Activated CD4-positive, CD25-positive, alpha-beta regulatory T cell treated with anti-CD3 and anti-CD28 coated beads, Interleukin-2, amount 50 U/mL, for 16 hours (primary cell): ENCODE results near the gene REEP5.
"Not testable (repeated sequence)": the region's sequence is repeated elsewhere in the genome, so short reads cannot be mapped to it uniquely, and the experiment has no call there.

Source experiments
- DNase-seq: peaks from one replicate; pipeline ENCODE4 v3.0.0-alpha.2; 2020; ENCODE audit warnings: low read depth, low spot score

Gene REEP5

DNA sequence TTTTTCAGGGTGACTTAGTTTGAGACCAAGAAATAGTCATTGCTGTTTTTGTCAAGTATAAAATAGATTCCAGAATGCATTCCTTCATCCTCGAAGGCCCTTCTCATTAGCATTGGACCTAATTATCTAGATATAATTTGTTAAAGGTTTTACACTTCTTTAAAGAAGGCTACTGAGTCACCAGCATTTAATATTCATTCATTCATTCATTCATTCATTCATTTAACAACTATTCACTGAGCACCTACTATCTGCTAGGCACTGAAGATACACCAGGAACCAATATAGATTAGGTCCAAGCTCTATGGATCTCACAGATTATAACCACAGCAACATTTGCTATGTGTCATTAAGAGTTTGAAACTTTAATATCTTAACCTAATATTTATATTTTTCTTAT, 11.1 kb upstream of the REEP5 start:
- DNase-seq = no peak

DNA sequence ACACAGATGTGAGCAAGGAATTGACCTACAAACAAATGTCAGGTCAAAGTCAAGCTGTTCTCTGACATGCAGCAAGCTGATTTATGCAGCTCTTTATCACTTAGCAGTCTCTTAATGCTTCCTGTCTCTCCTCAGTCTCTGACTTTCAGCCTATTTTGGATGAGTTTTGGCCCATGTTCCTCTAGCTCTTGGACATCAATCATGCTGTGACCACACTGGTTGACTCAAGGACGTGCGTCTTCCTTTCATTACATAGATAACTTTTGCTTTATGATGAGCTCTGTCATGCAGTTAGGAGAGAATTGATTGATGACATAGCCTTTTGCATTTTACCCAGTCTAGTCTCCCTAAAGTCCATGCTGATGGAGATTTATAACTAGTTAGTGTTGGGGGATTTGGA, 9.4 kb upstream of the REEP5 start:
- no peak for DNase-seq

DNA sequence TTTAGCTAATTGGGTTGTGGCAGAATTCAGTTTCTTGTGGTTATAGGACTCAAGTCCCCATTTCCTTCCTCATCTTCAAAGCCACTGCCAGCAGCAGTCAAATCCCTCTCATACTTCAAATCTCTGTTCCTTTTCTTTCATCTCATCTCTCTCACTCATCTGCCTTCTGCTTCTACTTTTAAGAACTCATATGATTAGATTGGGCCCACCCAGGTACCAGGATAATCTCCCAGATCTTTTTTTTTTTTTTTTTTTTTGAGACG, 8.0 kb upstream of the REEP5 start:
- no peak for DNase-seq

DNA sequence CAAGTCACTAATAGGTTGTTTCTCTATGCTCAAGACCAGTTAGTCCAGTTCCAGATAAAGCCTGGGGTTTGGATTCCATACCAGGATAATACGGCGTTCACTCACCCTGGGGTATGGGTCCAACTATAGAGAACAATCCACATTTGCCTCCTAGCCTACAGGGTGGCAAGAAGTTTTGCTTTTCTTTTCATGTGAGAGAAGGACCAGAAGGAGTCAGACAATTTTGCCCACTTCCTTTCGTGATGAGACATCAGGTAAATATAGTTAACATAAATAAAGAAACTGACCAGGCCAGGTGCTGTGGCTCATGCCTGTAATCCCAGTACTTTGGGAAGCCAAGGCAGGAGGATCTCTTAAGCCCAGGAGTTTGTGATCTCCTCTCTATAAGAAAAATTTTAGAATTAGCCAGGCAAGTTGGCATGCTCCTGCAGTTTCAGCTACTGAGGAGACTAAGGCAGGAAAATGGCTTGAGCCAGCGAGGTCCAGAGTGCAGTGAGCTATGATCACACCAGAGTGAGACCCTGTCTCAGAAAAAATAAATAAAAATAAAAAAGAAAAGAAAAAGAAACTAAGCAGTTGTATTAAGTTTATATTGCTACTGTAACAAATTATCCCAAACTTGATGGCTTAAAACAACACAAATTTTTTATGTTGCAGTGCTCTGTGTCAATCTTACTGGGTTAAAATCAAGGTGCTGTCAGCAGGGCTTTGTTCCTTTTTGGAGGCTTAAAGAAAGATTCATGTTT, 7.5 kb upstream of the REEP5 start:
- no peak for DNase-seq

DNA sequence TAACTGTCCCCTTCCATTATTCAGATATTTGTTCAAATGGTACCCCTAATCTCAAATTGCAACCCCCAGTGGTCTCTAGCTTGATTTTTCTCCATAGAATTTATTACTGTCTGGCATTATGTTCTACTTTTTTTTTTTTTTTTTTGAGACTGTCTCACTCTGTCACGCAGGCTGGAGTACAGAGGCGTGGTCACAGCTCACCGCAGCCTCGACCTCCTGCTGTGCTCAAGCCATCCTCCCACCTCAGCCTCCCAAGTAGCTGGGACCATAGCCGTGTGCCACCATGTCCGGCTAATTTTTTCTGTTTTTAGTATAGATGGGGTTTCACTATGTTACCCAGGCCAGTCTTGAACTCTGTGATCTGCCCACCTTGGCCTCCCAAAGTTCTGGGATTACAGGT, 2.0 kb upstream of the REEP5 start:
- DNase-seq = no peak

DNA sequence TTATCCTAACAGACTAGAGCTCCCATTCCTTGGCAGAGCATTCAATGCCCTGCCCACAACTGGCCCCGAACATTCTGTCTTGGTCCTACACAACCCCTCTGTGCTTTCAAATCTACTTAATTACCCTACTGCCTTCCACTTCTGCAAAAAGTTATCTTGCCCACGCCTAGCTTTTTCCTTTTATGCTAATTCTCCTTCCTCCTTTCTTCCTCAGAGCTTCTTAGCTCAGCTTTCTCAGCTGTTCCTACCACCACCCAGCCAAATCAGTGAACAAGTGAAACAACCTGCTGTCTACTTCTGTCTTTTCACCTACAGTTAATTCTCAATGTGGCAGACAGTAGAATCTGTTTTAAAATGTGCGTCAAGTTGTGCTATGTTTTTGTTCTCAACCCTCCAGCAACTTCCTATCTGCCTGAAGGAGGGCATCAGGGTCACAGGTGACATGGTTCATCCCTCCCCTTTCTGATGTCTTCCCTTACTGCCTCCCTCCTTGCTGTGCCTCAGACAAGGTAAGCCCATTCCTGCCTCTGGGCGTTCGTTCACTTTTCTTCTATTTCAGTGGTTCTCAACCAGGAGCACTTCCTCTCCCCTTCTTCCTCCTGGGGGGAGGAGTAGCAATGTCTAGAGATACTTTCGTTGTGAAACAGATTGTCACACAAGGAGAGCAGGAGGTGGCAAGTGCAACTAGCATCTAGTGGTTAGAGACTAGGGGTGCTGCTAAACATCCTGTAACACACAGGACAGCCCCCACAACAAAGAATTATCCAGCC, 1.3 kb upstream of the REEP5 start:
- DNase-seq = no peak

DNA sequence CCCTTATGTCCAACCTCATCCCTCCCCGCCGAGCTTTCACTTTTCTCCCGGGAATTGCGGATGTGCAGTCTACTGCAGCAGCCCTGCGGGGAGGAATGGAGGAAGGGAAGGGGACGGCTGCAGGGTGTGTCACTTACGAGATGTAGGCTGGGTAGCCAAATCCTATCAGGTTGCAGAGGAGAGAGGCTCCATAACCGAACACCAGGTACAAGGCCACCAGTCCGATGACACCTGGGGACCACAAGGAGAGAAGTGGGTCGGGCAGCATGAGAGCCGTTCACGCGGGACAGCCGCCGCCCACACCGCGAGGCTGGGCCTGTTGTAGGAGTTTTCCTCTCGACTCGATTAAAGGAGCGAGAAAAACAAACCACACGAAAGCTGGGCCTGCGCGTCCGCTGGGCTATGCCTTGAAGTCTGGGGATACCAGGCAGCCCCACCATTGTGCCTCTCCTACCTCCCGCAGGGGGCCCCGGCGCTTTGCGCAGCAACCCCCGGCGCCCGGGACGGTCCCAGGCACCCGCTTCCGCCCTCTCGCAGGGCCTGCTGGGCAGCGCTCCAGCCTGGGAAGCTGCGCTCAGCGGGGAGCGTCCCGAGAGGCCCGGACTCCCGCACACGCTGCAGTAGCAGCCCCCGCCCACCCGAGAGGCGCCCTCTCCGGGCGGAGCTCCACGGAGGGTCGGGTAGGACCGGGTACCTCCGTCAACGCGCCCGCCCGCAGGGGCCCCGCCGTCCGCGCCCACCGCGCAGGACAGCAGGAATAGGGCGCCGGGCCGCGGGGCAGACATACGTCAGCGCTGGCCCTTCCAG, 798 bp downstream of the REEP5 start:
- DNase-seq = no peak

DNA sequence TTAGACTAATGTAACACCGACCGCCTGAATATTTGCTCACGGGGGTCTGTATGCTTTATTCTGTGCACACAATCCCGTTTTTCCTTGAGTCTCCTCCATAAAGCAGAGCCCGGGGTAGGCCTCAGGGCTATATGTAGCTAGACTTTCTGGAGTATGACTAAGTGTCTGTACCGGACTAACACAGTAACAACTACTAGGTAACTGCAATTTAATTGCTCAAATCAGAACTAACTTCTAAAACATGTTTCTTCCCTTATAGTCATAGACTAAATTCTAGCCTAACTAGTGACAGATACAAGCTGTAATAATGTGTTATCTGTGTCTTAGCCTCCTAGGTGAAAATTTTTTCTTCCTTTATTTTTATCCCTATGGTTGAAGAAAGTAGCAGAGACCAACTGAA, 2.1 kb downstream of the REEP5 start:
- no peak for DNase-seq

DNA sequence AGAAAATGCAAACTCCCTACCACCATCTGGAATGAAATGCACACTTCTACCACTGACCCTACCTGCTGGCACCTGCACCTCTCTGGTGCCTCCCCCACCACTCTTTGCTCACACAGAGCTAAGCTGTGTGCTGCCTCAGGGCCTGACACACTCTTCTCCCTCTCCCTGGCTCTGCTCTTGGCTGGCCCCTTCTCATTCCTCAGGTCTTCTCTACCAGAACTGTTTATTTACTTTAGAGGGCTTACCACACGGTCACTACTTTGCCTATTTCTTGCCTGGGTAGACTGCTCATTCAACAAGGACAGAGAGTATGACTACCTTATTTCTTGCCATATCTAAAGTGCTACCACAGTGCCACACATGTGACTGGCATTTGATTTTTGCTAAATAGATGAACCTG, 3.3 kb downstream of the REEP5 start:
- no peak for DNase-seq

DNA sequence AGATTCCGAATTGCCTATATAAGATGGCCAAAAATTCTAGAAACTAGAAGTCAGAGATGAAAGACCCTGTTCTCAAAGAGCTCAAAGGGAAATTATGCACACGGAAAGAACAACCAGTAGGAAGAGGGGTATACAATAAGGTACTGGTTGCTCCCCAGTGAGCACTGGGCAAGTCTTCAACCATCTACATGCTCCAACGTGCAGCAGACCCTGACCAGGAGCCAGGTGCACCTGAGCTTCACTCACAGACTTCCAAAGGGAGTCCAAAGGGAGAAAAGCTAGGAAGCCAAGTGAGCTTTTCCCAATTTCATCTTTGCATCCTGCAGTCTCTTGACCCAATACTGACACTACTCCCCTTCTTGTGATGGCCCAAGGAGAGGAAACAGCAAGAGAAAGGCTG, 3.9 kb downstream of the REEP5 start:
- no peak for DNase-seq

DNA sequence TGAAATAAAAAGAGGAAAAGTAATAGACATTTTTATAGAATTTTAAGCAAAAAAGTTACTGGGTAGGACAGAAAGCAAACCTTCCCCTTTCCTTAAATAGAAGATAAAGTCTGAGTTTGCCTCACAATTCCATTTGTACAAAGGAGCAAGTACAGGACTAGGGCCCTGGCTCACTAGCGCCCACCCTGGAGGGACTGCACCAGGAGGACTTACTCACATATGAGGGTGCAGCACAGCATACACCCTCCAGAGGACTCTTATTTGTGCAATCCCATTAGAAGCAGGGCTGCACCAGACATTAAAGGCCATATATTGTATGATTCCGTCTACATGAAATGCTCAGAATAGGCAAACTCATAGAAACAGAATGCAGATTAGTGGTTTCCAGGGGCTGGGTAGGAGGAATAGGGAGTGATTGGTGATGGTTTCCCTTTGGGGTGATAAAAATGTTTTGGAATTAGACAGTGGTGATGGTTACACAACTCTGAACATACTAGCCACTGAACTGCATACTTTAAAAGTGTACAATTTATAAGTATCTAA, 4.5 kb downstream of the REEP5 start:
- DNase-seq = no peak

DNA sequence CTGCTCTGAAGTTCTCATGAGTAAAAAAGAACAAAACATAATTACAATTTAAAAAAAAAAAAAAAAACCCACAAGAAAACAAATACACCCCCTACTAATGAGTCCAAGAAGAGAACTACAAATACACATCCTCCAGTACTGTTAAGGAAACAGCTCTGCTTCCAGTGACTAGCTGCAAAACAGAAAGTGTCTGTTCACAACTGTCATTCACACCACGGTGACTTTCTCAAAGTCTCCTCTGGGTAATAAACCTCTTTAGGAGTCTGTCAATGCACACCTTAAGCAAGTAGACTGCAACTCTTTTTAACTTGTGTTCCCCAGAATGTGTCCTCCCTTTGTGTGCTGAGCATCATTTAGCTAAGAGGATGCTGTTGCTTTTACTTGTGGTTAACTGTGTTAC, 6.2 kb downstream of the REEP5 start:
- no peak for DNase-seq

DNA sequence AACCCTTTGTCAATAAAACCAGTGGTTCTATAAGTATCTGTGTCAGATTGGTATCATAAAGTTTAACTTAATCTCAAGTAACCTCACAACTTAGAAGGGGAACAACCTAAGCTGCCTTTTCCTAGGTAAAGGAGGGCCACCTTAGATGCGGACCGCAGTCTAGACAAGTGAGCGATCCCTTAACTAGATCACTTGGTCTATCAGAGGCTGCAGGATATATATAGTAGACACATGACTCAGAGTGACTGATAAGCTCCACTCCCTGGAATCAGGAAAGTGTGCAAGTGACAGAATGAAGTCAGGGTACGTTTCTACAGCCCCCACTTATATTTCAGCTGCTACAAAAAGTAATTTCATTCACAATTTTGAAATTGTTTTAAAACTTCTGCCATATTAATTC, 7.4 kb downstream of the REEP5 start:
- DNase-seq = no peak

DNA sequence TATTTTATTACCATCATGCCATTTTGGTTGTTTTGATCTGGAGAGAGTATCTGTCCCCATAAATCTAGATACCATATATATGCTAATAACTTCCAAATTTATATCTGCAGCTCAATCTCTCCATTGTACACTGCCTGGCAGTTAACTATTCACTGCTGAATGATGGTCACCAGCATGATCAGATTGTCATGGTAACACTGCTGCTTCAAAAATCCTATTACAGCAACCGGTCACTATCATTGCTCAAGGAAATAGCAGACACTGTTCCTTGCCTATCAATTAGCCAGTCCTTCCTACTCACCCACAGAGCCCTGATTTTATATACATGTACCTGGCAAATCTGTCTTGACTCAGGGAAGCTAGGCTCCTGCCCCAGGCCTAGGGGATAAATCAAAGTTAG, 11.5 kb downstream of the REEP5 start:
- no peak for DNase-seq

DNA sequence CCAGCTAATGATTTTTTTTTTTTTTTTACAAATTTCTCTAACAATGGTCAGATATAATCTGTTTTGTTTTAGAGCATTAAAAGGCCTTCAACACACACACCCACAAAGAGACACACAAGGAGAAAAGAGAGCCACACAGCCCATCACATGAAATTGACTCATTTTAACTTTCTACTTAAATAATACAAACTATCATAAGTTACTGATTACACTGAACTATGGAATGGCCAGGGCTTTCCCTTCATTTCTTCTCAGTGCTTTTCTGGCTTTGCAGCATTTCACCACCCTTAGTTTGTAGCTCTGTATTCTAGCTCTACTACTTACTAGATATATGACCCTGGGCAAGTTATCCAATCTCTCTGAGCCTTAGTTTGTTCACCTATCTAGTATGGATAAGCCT, 13.2 kb downstream of the REEP5 start:
- no peak for DNase-seq

DNA sequence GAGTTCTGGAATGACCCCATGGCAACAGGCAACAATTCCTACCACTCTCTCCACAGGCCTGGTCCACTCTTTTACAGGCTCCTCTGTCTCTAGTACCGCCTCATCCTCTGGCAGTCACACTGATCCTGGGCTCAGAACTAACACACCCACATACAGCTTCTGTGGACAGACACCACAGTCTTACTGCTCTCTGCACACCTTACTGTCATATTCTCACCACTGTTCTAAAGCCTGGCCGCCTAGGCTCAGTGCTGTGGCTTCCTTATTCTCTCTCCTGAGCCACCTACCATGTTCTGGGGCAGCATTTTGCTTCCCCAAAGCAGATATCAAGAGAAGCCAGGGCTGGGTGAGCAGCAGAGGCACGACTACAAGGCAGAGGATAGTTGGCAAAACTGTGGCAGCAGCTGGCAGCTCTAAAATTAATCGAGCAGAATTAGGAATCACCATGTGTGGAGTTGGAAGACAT, 14.8 kb downstream of the REEP5 start:
- no peak for DNase-seq

DNA sequence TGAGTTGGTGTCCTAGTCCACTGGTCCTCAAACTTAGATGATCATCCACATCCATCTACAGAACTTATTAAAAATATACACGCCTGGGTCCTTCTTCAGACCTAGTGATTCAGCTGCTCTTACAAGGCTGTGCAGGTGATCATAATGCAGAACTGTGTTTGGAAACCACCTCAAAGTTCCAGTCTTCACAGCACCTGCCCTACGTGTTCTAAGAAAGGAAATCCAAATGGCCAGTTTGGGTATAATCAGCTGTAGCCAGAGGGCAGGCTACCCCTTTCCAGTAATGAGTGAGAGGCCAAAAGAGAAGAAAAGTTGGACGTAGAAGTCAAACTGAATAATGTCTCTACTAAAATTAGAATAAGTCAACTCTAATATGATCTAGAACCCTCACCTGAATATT, 15.4 kb downstream of the REEP5 start:
- DNase-seq = no peak

DNA sequence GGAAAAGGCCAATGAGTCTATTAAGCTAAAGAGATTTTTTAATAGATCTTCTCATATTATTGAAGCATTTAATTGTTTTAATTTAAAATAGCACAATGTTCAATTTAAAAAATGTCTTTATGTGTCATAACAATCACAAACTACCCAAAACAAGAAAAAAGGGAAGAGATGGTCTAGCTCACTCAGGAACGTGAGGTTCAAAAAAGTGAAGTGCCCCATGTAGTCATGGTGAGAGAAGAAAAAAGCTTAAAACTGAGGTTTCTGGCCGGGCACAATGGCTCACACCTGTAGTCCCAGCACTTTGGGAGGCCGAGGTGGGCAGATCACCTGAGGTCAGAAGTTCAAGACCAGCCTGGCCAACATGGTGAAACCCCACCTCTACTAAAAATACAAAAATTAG, 17.0 kb downstream of the REEP5 start:
- DNase-seq = not testable (repeated sequence)

DNA sequence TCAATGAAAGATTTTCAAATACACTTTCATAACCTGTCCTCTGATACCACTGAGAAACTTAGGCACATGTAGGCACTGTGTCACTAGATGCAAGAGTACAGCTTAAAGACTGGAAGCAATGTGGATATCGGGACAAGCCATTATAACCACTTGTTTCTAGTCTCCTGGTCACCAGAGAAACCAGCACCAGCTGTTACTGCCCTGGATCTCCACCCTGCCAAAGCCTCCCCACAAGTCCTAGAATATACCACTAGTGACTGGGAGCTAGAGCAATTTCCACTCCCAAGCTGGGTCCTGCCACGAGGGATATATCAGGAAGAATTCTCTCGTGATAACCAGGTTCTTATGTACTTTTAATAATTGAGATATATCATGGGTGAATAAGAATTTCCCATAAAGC, 19.5 kb downstream of the REEP5 start:
- DNase-seq = no peak

DNA sequence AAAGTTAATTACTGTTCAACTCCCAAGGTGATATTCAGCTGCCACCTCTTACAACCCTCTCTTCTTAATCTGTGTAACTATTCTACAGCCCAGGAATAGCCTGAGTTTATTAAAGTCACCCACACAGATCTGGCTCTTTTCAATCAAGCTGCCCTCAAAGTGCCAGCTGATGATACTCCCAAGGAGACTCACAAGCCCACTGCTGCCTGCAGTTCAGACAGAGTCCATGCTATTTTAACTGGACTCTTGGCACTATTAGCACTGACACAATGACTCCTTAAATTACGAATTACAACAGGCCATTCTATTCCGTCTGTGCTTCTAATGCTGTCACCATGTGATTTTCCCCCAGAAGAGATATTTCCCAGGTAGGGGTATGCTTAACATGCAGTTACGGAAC, 26.3 kb downstream of the REEP5 start:
- no peak for DNase-seq

DNA sequence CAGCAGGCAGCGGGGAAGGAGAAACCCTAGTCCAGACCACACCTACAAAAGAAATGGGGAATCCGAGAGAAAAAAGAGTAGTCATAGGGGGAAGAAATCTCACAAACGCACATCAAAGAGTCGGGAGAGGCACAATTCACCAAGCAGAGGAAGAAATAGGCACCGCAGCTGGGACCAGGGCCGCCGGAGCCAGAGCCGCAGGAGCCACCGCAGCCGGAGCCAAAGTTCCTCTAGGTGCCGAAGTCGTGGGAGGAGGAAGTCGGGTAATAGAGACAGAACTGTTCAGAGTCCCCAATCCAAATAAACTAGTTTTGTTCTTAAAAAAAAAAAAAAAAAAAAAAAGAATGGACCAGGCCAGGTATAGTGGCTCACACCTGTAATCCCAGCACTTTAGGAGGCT, 29.3 kb downstream of the REEP5 start:
- no peak for DNase-seq

DNA sequence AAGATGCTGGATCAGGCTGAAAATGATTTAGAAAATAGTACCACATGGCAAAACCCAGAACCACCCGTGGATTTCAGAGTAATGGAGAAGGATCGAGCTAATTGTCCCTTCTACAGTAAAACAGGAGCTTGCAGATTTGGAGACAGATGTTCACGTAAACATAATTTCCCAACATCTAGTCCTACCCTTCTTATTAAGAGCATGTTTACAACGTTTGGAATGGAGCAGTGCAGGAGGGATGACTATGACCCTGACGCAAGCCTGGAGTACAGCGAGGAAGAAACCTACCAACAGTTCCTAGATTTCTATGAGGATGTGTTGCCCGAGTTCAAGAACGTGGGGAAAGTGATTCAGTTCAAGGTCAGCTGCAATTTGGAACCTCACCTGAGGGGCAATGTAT, 30.0 kb downstream of the REEP5 start:
- not testable (repeated sequence) for DNase-seq

DNA sequence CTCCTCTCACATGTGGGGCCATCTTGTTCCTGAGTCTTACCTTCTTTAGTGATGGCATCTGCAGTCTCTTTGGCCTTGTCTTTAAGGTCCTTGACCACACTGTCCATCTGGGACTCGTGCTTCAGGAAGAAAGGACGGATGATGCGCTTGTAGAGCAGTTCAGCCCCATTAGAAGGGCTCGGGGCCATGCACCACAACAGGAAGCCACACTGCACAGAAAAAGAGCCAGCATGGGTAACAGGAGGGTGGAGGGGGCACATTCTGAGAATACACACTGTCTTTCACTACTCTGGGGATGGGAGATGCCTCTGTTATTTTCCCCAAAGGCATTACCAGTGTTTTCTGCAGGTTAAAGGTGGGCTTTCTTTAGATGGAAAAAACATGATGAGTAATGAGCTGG, 35.1 kb downstream of the REEP5 start:
- no peak for DNase-seq
